ENCODE data around the gene PON1. TPM values are rescaled to one million over a fixed set of nuclear protein-coding genes. Genes with fewer than 3 reads are reported as not detected.
A peak's percentile ranks its signal among the peaks of the same experiment; 100 is the strongest.

PON1 gene
- total RNA-seq, 1 donor from 2014 or later, result not detected

GRCh38 chr7:95317966-95318365, 6.4 kb downstream of the PON1 start:
- DNase-seq (ENCODE audit: low read depth), result no peak

- DNase-seq (ENCODE audit: low read depth), result no peak
Measured at GRCh38 chr7:95317546-95317945, 6.8 kb downstream of the PON1 start.

GRCh38 chr7:95316588-95316987, 7.7 kb downstream of the PON1 start:
- no peak for DNase-seq (ENCODE audit: low read depth)

- DNase-seq (ENCODE audit: low read depth), result no peak
Measured at GRCh38 chr7:95312561-95312960, 11.8 kb downstream of the PON1 start.

GRCh38 chr7:95311389-95311788, 12.9 kb downstream of the PON1 start:
- no peak for DNase-seq (ENCODE audit: low read depth)

- DNase-seq (ENCODE audit: low read depth), result peak; percentile 35
Measured at GRCh38 chr7:95309951-95310350, 14.4 kb downstream of the PON1 start.

GRCh38 chr7:95304990-95305389, 19.3 kb downstream of the PON1 start:
- no peak for DNase-seq (ENCODE audit: low read depth)

GRCh38 chr7:95303013-95303905, 21.1 kb downstream of the PON1 start:
- peak; percentile 74 for DNase-seq (ENCODE audit: low read depth)

- DNase-seq (ENCODE audit: low read depth), result no peak
Measured at GRCh38 chr7:95298091-95298490, 26.2 kb downstream of the PON1 start.

- no peak for DNase-seq (ENCODE audit: low read depth)
Measured at GRCh38 chr7:95297041-95297440, 27.3 kb downstream of the PON1 start.

- no peak for DNase-seq (ENCODE audit: low read depth)
Measured at GRCh38 chr7:95296456-95296855, 27.9 kb downstream of the PON1 start.

- no peak for DNase-seq (ENCODE audit: low read depth)
Measured at GRCh38 chr7:95295397-95295796, 28.9 kb downstream of the PON1 start.

GRCh38 chr7:95290166-95290830, 34.0 kb downstream of the PON1 start:
- DNase-seq (ENCODE audit: low read depth), result no peak

- DNase-seq (ENCODE audit: low read depth), result no peak
Measured at GRCh38 chr7:95286096-95286495, 38.2 kb downstream of the PON1 start.

- no peak for DNase-seq (ENCODE audit: low read depth)
Measured at GRCh38 chr7:95279417-95279816, 44.9 kb downstream of the PON1 start.

GRCh38 chr7:95276114-95276513, 48.2 kb downstream of the PON1 start:
- DNase-seq (ENCODE audit: low read depth), result no peak

GRCh38 chr7:95269640-95270039, 54.7 kb downstream of the PON1 start:
- no peak for DNase-seq (ENCODE audit: low read depth)

- no peak for DNase-seq (ENCODE audit: low read depth)
Measured at GRCh38 chr7:95267754-95268153, 56.6 kb downstream of the PON1 start.

GRCh38 chr7:95265634-95266033, 58.7 kb downstream of the PON1 start:
- no peak for DNase-seq (ENCODE audit: low read depth)

GRCh38 chr7:95264363-95264891, 59.9 kb downstream of the PON1 start:
- DNase-seq (ENCODE audit: low read depth), result peak; percentile 78

- DNase-seq (ENCODE audit: low read depth), result no peak
Measured at GRCh38 chr7:95263785-95264362, 60.5 kb downstream of the PON1 start.

- no peak for DNase-seq (ENCODE audit: low read depth)
Measured at GRCh38 chr7:95262875-95263274, 61.5 kb downstream of the PON1 start.

Measured in myocyte (in vitro differentiated cells).